Measurements from ENCODE around the gene ZNF668.
A peak's percentile ranks its signal among the peaks of the same experiment; 100 is the strongest.

DNA sequence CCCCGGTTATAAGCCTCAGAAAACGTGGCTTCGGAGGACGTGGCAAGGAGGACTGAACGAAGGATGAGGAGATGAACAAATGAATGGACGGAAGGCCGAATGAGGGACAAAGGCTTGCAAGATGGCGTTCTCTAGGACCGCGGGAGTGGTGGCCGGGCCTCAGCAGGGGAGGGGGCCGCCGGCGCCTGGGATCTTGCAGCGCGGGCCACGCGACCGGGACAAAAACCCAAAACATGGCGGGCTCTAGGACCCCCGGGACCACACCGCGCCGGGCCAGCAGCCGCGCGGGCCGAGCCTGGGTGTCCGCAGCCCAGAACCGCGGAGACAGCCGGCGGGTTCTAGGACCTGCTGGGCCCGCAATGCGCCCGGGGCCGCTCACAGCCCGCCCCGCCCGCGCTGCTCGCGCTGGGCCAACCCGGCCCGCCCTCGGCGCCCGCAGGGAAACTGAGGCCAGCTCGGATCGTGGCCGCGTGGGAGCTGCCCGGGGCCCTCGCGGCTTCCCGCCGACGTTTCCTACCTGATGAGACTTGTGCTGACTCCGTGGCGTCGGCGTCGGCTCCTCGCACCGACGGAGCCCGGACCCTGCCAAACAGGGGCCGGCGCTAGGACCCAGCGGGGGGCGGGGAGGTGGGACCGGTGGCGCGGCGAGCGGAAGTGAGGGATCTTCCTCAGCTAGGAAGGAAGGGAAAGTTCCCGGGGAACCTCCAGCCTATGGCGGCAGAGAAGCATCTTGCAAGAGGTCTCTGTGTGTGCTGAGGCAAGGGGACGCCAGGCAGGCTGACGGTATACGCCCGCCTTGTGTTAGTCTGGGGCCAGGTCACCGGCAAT lies 684 bp downstream of the ZNF668 start:
- TF ChIP-seq ZBTB8A (CRISPR knock-in tag; IDR thresholded peaks at IDR 0.05; ENCODE audit: borderline replicate concordance, low read depth) (no peak), GTF3A (CRISPR knock-in tag; conservative IDR thresholded peaks at IDR 0.05) (no peak; the same call in 1 of the 2 replicates), GZF1 (CRISPR knock-in tag; IDR thresholded peaks at IDR 0.05) (no peak), MTA3 (CRISPR knock-in tag; IDR thresholded peaks at IDR 0.05) (no peak), ZNF773 (CRISPR knock-in tag; IDR thresholded peaks at IDR 0.05; ENCODE audit: borderline replicate concordance) (peak; percentile 20; the same call in 1 of the 2 replicates), MAZ (IDR thresholded peaks at IDR 0.05; ENCODE audit: borderline replicate concordance, low read depth, low read length) (peak; percentile 99), MAZ (CRISPR knock-in tag; IDR thresholded peaks at IDR 0.05; ENCODE audit: low read depth) (peak; percentile 93), KLF13 (CRISPR knock-in tag; IDR thresholded peaks at IDR 0.05) (0 out of 2 replicates have a peak, but pooled peaks have one; percentile 42), POLR2A (IDR thresholded peaks at IDR 0.05; ENCODE audit: insufficient read depth in 1 of 2, low read depth in 2 of 2, low read length in 2 of 2) (peak; percentile 53 to 75; a peak in 3 of 4 replicates)
- TF ChIP-seq, protein P1, sequence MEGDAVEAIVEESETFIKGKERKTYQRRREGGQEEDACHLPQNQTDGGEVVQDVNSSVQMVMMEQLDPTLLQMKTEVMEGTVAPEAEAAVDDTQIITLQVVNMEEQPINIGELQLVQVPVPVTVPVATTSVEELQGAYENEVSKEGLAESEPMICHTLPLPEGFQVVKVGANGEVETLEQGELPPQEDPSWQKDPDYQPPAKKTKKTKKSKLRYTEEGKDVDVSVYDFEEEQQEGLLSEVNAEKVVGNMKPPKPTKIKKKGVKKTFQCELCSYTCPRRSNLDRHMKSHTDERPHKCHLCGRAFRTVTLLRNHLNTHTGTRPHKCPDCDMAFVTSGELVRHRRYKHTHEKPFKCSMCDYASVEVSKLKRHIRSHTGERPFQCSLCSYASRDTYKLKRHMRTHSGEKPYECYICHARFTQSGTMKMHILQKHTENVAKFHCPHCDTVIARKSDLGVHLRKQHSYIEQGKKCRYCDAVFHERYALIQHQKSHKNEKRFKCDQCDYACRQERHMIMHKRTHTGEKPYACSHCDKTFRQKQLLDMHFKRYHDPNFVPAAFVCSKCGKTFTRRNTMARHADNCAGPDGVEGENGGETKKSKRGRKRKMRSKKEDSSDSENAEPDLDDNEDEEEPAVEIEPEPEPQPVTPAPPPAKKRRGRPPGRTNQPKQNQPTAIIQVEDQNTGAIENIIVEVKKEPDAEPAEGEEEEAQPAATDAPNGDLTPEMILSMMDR (CRISPR knock-in tag; IDR thresholded peaks at IDR 0.05) = no peak
- TF ChIP-seq, protein P2, sequence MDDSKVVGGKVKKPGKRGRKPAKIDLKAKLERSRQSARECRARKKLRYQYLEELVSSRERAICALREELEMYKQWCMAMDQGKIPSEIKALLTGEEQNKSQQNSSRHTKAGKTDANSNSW (CRISPR knock-in tag; IDR thresholded peaks at IDR 0.05; ENCODE audit: borderline replicate concordance) = no peak
- TF ChIP-seq, protein P3, sequence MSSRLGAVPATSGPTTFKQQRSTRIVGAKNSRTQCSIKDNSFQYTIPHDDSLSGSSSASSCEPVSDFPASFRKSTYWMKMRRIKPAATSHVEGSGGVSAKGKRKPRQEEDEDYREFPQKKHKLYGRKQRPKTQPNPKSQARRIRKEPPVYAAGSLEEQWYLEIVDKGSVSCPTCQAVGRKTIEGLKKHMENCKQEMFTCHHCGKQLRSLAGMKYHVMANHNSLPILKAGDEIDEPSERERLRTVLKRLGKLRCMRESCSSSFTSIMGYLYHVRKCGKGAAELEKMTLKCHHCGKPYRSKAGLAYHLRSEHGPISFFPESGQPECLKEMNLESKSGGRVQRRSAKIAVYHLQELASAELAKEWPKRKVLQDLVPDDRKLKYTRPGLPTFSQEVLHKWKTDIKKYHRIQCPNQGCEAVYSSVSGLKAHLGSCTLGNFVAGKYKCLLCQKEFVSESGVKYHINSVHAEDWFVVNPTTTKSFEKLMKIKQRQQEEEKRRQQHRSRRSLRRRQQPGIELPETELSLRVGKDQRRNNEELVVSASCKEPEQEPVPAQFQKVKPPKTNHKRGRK (CRISPR knock-in tag; IDR thresholded peaks at IDR 0.05) = no peak

Measured in HepG2 (cell line).